IMR-90 (cell line): ENCODE data around the gene EGFR.

ENCODE experiments used
- BHLHE40 ChIP-seq: fragments of 150-350 bp; IDR thresholded peaks from 2 replicates; pipeline ENCODE4 v1.6.1; 2016; ENCODE audit warnings: mild to moderate bottlenecking, low read depth, low read length
- CEBPB ChIP-seq: IDR thresholded peaks from 2 replicates; pipeline ENCODE4 v1.6.1; 2012; ENCODE audit warnings: low read depth, low read length, improper control_type of control experiment
- MAFK ChIP-seq: IDR thresholded peaks from 2 replicates; pipeline ENCODE4 v1.6.1; 2012; ENCODE audit warnings: low read depth, low read length, improper control_type of control experiment
- MAZ ChIP-seq: IDR thresholded peaks from 2 replicates; pipeline ENCODE4 v1.6.1; 2012; ENCODE audit warnings: low read depth, mild to moderate bottlenecking, low read length, improper control_type of control experiment, moderate library complexity, borderline replicate concordance
- MXI1 ChIP-seq: IDR thresholded peaks from 2 replicates; pipeline ENCODE4 v1.6.1; 2012; ENCODE audit warnings: low read depth, mild to moderate bottlenecking, low read length, moderate library complexity, borderline replicate concordance
- NFE2L2 ChIP-seq: fragments of 150-350 bp; IDR thresholded peaks from 2 replicates; pipeline ENCODE4 v1.6.1; 2016; ENCODE audit warnings: low read depth, mild to moderate bottlenecking, low read length
- POLR2A ChIP-seq: IDR thresholded peaks from 2 replicates; pipeline ENCODE4 v1.6.1; 2012; ENCODE audit warnings: mild to moderate bottlenecking, low read depth, low read length
- RAD21 ChIP-seq: IDR thresholded peaks from 2 replicates; pipeline ENCODE4 v1.6.1; 2012; ENCODE audit warnings: low read length, improper control_type of control experiment
- RCOR1 ChIP-seq: IDR thresholded peaks from 2 replicates; pipeline ENCODE4 v1.6.1; 2012; ENCODE audit warnings: mild to moderate bottlenecking, low read length, improper control_type of control experiment; ENCODE audit not compliant: insufficient replicate concordance
- RFX5 ChIP-seq: IDR thresholded peaks from 2 replicates; pipeline ENCODE4 v1.8.0; 2012; ENCODE audit warnings: low read depth, mild to moderate bottlenecking, low read length, moderate library complexity
- TF ChIP-seq, protein P1 (sequence below): conservative IDR thresholded peaks from 2 replicates; pipeline ENCODE4 v1.5.1; 2012; ENCODE audit warnings: mild to moderate bottlenecking, low read depth, low read length, improper control_type of control experiment
- TF ChIP-seq, protein P2 (sequence below): fragments of 150-350 bp; IDR thresholded peaks from 2 replicates; pipeline ENCODE4 v1.6.1; 2017; ENCODE audit warnings: mild to moderate bottlenecking, antibody characterized with exemption, low read length, low read depth
- TF ChIP-seq, protein P3 (sequence below): fragments of 150-350 bp; IDR thresholded peaks from 2 replicates; pipeline ENCODE4 v1.6.1; 2016; ENCODE audit warnings: low read depth, mild to moderate bottlenecking, low read length, moderate library complexity, borderline replicate concordance

DNA sequence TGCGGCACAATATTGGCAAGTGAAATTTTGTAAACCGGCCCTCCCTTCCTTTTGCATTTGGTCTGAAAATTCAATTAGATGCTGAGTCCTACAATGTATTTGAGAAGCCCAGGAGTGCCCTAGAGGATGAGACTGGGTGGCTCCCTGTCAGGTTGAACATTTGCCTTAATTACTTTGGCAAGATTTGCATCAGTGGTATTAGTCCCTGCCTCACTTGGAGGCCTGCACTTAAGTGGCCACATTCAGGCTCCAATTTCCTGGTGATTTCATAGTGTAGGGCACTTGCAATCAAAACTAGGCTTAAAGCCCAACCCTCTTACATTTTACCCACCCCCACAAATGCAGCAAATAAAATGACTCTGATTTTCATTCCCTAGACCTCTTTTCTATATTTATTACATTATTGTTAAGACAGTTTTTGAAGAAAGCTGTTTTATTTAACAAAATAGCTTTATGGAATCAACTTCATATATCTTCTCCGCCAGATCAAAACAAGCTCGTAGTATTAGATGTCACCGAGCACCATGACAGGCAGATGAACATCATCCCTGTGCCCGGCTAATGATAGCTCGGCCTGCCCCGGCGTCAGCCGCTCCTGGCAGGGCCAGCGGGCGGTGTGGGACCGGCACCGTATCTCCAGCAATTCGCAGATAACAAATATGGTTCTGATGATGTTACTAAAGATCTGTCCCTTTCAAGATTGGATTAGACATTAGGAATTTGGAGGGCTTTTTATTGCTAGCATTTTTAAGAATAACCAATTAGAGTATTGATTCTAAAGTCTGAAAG lies 73.6 kb downstream of the EGFR start:
- no peak for TF ChIP-seq RFX5
- TF ChIP-seq, protein P1, sequence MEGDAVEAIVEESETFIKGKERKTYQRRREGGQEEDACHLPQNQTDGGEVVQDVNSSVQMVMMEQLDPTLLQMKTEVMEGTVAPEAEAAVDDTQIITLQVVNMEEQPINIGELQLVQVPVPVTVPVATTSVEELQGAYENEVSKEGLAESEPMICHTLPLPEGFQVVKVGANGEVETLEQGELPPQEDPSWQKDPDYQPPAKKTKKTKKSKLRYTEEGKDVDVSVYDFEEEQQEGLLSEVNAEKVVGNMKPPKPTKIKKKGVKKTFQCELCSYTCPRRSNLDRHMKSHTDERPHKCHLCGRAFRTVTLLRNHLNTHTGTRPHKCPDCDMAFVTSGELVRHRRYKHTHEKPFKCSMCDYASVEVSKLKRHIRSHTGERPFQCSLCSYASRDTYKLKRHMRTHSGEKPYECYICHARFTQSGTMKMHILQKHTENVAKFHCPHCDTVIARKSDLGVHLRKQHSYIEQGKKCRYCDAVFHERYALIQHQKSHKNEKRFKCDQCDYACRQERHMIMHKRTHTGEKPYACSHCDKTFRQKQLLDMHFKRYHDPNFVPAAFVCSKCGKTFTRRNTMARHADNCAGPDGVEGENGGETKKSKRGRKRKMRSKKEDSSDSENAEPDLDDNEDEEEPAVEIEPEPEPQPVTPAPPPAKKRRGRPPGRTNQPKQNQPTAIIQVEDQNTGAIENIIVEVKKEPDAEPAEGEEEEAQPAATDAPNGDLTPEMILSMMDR: no peak
- TF ChIP-seq MAFK: no peak
- TF ChIP-seq POLR2A: no peak
- TF ChIP-seq, protein P2, sequence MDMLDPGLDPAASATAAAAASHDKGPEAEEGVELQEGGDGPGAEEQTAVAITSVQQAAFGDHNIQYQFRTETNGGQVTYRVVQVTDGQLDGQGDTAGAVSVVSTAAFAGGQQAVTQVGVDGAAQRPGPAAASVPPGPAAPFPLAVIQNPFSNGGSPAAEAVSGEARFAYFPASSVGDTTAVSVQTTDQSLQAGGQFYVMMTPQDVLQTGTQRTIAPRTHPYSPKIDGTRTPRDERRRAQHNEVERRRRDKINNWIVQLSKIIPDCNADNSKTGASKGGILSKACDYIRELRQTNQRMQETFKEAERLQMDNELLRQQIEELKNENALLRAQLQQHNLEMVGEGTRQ: no peak
- no peak for TF ChIP-seq RAD21
- TF ChIP-seq RCOR1: no peak
- TF ChIP-seq MXI1: no peak
- TF ChIP-seq CEBPB: no peak
- TF ChIP-seq, protein P3, sequence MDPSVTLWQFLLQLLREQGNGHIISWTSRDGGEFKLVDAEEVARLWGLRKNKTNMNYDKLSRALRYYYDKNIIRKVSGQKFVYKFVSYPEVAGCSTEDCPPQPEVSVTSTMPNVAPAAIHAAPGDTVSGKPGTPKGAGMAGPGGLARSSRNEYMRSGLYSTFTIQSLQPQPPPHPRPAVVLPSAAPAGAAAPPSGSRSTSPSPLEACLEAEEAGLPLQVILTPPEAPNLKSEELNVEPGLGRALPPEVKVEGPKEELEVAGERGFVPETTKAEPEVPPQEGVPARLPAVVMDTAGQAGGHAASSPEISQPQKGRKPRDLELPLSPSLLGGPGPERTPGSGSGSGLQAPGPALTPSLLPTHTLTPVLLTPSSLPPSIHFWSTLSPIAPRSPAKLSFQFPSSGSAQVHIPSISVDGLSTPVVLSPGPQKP: no peak
- TF ChIP-seq NFE2L2: no peak
- TF ChIP-seq BHLHE40: no peak
- TF ChIP-seq MAZ: no peak
